Stomach smooth muscle (tissue), 2 donors: ENCODE results near the gene ITPRID2.

ENCODE experiments used
- H3K27ac ChIP-seq: one replicate; pipeline ENCODE4 v1.7.0; 2013; ENCODE audit warnings: mild to moderate bottlenecking, low read length, inconsistent platforms
- H3K27me3 ChIP-seq, 2 donors: one replicate each; pipeline ENCODE4 v1.7.0; 2013; ENCODE audit warnings: low read length in 2 of 2; ENCODE audit not compliant: insufficient read depth in 2 of 2, control insufficient read depth in 1 of 2
- H3K36me3 ChIP-seq, 2 donors: one replicate each; pipeline ENCODE4 v1.7.0; 2013; ENCODE audit warnings: low read length in 2 of 2; ENCODE audit not compliant: control insufficient read depth in 2 of 2, insufficient read depth in 2 of 2
- H3K4me1 ChIP-seq: one replicate; pipeline ENCODE4 v1.7.0; 2013; ENCODE audit warnings: low read length; ENCODE audit not compliant: control insufficient read depth, insufficient read depth
- H3K4me3 ChIP-seq, 2 donors: one replicate each; pipeline ENCODE4 v1.7.0; 2013; ENCODE audit warnings: low read length in 2 of 2
- H3K9ac ChIP-seq, 2 donors: one replicate each; pipeline ENCODE4 v1.7.0; 2013; ENCODE audit warnings: low read length in 2 of 2, mild to moderate bottlenecking in 1 of 2
- H3K9me3 ChIP-seq, 2 donors: one replicate each; pipeline ENCODE4 v1.7.0; 2013; ENCODE audit warnings: low read length in 2 of 2; ENCODE audit not compliant: control insufficient read depth in 2 of 2
- donor health status: healthy.
- donor health status: Pancreatic carcinoma.

Gene ITPRID2

GRCh38 chr2:181895818-181896217 is 4.3 kb downstream of the ITPRID2 start:
- Histone ChIP-seq H3K4me1 (peaks cover 5% of the 10 kb centered on the region), H3K9ac (no peak overlapping the region), H3K27me3 (no peaks in the 10 kb centered on the region), H3K27ac (no peak overlapping the region), H3K36me3 (peaks cover 8 to 9% of the 10 kb centered on the region in 2 donors), H3K4me3 (no peak overlapping the region), H3K9me3 (no peaks in the 10 kb centered on the region)

DNA sequence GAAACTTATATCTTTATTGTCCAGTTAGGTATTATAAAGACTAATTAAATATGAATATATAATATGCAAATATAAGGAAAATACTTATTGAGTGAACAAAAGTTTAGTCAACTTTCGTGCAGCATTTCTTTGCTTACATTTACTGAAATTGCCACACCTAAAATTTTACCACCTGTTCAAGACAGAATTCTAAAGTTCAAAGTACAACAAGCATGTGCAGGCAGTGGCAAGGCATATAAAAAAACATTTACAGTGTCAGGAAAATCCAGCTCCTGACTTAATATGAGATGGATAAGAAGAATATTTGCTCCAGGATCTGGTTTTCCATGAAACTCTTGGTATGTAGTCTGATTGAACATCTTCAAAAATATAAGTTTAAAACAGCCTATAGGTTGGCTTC is 4.8 kb downstream of the ITPRID2 start:
- Histone ChIP-seq H3K9me3 (no peaks in the 10 kb centered on the region), H3K36me3 (peaks cover 10 to 11% of the 10 kb centered on the region in 2 donors), H3K4me3 (no peak overlapping the region), H3K4me1 (peaks cover 5% of the 10 kb centered on the region), H3K27me3 (no peaks in the 10 kb centered on the region), H3K9ac (no peak overlapping the region), H3K27ac (no peak overlapping the region)

GRCh38 chr2:181900007-181900651 is 8.6 kb downstream of the ITPRID2 start:
- H3K27me3 ChIP-seq: no peaks in the 10 kb centered on the region
- H3K9ac ChIP-seq: no peak overlapping the region
- peaks cover 22% of the 10 kb centered on the region in 2 donors for H3K36me3 ChIP-seq
- no peak overlapping the region for H3K27ac ChIP-seq
- no peaks in the 10 kb centered on the region for H3K9me3 ChIP-seq
- no peak overlapping the region for H3K4me3 ChIP-seq
- no peaks in the 10 kb centered on the region for H3K4me1 ChIP-seq

DNA sequence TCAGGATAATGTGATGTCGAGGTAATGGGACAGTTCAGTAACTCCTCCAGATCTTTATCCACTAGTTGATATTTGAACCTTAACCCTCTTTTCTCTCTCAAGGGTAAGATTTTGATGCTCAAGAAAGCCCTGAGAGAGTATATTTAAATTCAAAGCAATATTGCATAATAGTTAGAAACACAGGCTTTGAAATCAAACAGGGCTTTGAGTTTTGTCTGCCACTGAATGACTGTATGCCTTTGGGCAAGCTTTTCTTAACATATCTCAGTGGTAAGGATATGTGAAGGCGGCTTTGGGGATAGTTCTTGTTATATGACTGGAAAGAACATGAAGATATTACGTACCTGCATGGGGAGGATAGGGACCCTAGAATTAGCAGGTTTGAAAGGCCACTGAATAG is 11.1 kb downstream of the ITPRID2 start:
- Histone ChIP-seq H3K9ac (no peak overlapping the region), H3K9me3 (no peaks in the 10 kb centered on the region), H3K4me3 (no peak overlapping the region), H3K27me3 (no peaks in the 10 kb centered on the region), H3K27ac (no peak overlapping the region), H3K36me3 (peaks cover 22% of the 10 kb centered on the region in 2 donors), H3K4me1 (no peaks in the 10 kb centered on the region)

- H3K4me1 ChIP-seq: no peaks in the 10 kb centered on the region
- peaks cover 19 to 22% of the 10 kb centered on the region in 2 donors for H3K36me3 ChIP-seq
- H3K27ac ChIP-seq: no peak overlapping the region
- no peak overlapping the region for H3K4me3 ChIP-seq
- no peak overlapping the region for H3K9ac ChIP-seq
- H3K9me3 ChIP-seq: no peaks in the 10 kb centered on the region
- H3K27me3 ChIP-seq: no peaks in the 10 kb centered on the region
These were observed 12.6 kb downstream of the ITPRID2 start for GRCh38 chr2:181904022-181904632.

DNA sequence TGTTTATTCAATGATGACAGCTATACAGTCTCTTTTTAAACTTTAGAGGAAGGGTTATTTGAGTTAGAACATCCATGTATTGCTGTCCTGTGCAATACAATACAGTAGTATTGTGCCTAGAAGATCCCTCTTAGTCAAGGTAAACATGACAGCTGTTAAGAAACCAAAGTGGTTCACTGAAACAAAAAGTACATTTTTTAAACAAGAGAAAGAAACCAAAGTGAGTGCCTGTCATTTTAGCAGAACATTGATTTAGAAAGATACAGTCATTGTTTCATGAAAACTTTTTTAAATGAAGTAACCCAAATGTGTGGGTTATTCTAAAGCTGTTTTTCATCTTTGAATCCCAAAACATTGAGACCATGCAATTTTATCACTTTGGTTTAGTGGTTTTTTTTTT is 15.5 kb downstream of the ITPRID2 start:
- Histone ChIP-seq H3K4me3 (no peak overlapping the region), H3K27ac (no peak overlapping the region), H3K36me3 (peaks cover 9 to 12% of the 10 kb centered on the region in 2 donors), H3K4me1 (no peaks in the 10 kb centered on the region), H3K9ac (no peak overlapping the region), H3K27me3 (no peaks in the 10 kb centered on the region), H3K9me3 (no peaks in the 10 kb centered on the region)

GRCh38 chr2:181907635-181908034 is 16.1 kb downstream of the ITPRID2 start:
- no peak overlapping the region for H3K4me3 ChIP-seq
- no peaks in the 10 kb centered on the region for H3K9me3 ChIP-seq
- peaks cover 5 to 11% of the 10 kb centered on the region in 2 donors for H3K36me3 ChIP-seq
- no peaks in the 10 kb centered on the region for H3K4me1 ChIP-seq
- no peaks in the 10 kb centered on the region for H3K27me3 ChIP-seq
- no peak overlapping the region for H3K9ac ChIP-seq
- no peak overlapping the region for H3K27ac ChIP-seq

DNA sequence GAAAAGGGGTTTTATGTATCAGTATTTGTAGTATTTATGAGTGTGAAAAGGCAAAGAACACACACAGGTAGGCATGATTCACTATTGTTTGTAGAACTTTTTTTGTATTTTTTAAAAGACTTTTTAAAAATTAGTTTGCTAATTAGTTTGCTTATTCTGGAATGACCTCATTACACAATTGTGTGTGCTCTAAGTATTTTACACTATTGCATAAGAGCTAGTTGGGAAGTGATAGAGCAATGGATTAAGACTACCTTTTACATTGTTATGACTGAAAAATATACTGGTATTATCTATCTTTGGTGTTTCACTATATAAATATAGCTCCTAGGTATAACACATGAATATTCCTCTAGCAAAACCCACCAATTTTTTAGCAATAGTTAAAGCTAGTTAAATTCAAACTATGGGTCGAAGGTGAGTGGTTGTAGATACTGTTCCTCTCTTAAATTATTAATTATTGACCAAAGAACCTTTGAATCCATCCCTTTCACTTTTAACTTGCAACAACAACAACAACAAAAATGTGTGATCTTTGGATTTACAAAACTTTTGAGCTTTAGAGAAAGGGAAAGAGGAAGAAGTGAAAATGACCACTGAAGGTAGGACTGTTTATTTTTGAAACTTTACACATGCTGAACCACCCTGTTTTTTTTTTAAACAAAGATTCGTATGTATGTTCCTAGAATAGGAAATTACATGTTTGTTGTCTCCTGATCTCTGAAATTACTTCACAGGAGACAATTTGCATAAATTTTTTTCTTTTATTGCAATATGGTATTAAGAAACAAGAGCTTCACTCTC is 18.7 kb downstream of the ITPRID2 start:
- H3K4me1 ChIP-seq: no peaks in the 10 kb centered on the region
- no peaks in the 10 kb centered on the region for H3K27me3 ChIP-seq
- no peaks in the 10 kb centered on the region for H3K9me3 ChIP-seq
- no peak overlapping the region for H3K9ac ChIP-seq
- H3K27ac ChIP-seq: no peak overlapping the region
- peaks cover 7 to 10% of the 10 kb centered on the region in 2 donors for H3K36me3 ChIP-seq
- H3K4me3 ChIP-seq: no peak overlapping the region

- Histone ChIP-seq H3K4me1 (no peaks in the 10 kb centered on the region), H3K36me3 (peaks cover 23 to 26% of the 10 kb centered on the region in 2 donors), H3K9me3 (no peaks in the 10 kb centered on the region), H3K27me3 (no peaks in the 10 kb centered on the region), H3K27ac (no peak overlapping the region), H3K9ac (no peak overlapping the region), H3K4me3 (no peak overlapping the region)
These were observed 20.3 kb downstream of the ITPRID2 start for GRCh38 chr2:181911830-181912229.

DNA sequence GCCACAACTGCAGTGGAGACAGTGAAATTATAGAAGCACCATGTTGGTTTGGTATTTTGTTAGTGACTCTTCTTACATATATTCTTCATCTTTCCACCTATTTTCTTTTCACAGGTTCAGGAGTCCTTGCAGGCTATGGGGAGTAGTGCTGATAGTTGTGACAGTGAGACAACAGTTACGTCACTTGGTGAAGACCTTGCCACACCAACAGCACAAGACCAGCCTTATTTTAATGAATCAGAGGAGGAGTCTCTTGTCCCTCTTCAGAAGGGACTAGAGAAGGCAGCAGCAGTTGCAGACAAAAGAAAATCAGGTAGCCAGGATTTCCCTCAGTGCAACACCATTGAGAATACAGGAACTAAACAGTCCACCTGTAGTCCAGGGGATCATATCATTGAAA is 23.6 kb downstream of the ITPRID2 start:
- H3K9me3 ChIP-seq: no peaks in the 10 kb centered on the region
- H3K9ac ChIP-seq: no peak overlapping the region
- H3K36me3 ChIP-seq: peaks cover 31 to 34% of the 10 kb centered on the region in 2 donors
- no peaks in the 10 kb centered on the region for H3K27me3 ChIP-seq
- H3K4me3 ChIP-seq: no peak overlapping the region
- no peak overlapping the region for H3K27ac ChIP-seq
- H3K4me1 ChIP-seq: no peaks in the 10 kb centered on the region
